ENCODE measurements around the gene FARS2. TPM values are rescaled to one million over a fixed set of nuclear protein-coding genes. Genes with fewer than 3 reads are reported as not detected.

Gene FARS2
- total and polyA plus RNA-seq, 2 of the 13 experiments (the other 11 are each of a cell fraction or from before 2014, with no cell fraction given): 15.4 to 26.0 TPM

DNA sequence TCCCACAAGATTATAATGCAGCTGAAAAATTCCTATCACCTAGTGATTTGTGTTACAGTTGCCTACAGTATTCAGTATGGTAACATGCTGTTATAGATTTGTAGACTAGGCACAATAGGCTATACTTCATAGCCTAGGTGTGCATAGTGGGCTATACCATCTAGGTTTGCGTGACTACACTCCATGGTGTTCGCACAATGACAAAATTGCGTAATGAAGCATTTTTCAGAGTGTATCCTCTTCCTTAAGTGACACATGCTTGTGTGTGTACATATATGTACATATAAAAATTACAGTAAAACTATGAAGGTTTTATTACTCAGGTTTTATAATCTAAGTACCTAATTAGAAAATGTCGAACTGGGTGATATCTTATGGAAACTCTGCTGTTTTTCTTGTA is 133.0 kb downstream of the FARS2 start:
- ATAC-seq (no peak), DNase-seq (ENCODE audit: low spot score) (no peak), FAIRE-seq (no peak)
- no peaks in the 10 kb centered on the region for H3K4me1 ChIP-seq (ENCODE audit: insufficient read depth, low read length)
- H3K4me3 ChIP-seq (replicated peaks in 1 of 3; ENCODE audit: insufficient read depth in 1 of 3, low read depth in 2 of 3, low read length in 3 of 3): no peak overlapping the region
- intact Hi-C loops (cut with micrococcal nuclease; ENCODE audit: unreplicated experiment): no loop called here
- H3K27me3 ChIP-seq (ENCODE audit: control insufficient read depth in 1 of 2, insufficient read depth in 2 of 2, low read length in 2 of 2): no peaks in the 10 kb centered on the region
- H3K79me2 ChIP-seq (ENCODE audit: insufficient read depth, low read length): no peaks in the 10 kb centered on the region
- ChIA-PET POLR2A (no interaction called here), CTCF (ENCODE audit: low intra/inter-chr PET ratio, low total read pairs) (no interaction called here)
- no TSS peak for BruUV-seq (replicated peaks)
- no peaks in the 10 kb centered on the region for H3K36me3 ChIP-seq (replicated peaks in 1 of 2; ENCODE audit: control insufficient read depth in 1 of 2, insufficient read depth in 2 of 2, low read length in 2 of 2)
- no peak overlapping the region for H3K27ac ChIP-seq (ENCODE audit: extremely low read length, insufficient read depth, low read length)
- no peak overlapping the region for H3K4me2 ChIP-seq (ENCODE audit: low read depth, low read length)
- WGBS (ENCODE audit: low lambda C conversion rate): 89% methylated on average over 4 of the region's 4 CpGs
- no peak overlapping the region for H3K9ac ChIP-seq (ENCODE audit: insufficient read depth, low read depth, low read length)
- in situ Hi-C loops (cut with HindIII; ENCODE audit: extremely low pct_ligation_motif_present, low pct_unique_long_range_greater_than_20kb): no loop called here
- no peak overlapping the region for H2AFZ ChIP-seq (ENCODE audit: low read length)
- H4K20me1 ChIP-seq (ENCODE audit: insufficient read depth, low read length): no peaks in the 10 kb centered on the region
- H3K9me3 ChIP-seq (ENCODE audit: low read length): no peaks in the 10 kb centered on the region
- TF ChIP-seq CEBPB (IDR thresholded peaks at IDR 0.05; ENCODE audit: borderline replicate concordance, low read depth, low read length): peak; percentile 84
- no peak for TF ChIP-seq NAIF1 (CRISPR knock-in tag; IDR thresholded peaks at IDR 0.05; ENCODE audit: borderline replicate concordance)
- TF ChIP-seq, protein P1, sequence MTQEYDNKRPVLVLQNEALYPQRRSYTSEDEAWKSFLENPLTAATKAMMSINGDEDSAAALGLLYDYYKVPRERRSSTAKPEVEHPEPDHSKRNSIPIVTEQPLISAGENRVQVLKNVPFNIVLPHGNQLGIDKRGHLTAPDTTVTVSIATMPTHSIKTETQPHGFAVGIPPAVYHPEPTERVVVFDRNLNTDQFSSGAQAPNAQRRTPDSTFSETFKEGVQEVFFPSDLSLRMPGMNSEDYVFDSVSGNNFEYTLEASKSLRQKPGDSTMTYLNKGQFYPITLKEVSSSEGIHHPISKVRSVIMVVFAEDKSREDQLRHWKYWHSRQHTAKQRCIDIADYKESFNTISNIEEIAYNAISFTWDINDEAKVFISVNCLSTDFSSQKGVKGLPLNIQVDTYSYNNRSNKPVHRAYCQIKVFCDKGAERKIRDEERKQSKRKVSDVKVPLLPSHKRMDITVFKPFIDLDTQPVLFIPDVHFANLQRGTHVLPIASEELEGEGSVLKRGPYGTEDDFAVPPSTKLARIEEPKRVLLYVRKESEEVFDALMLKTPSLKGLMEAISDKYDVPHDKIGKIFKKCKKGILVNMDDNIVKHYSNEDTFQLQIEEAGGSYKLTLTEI (CRISPR knock-in tag; conservative IDR thresholded peaks at IDR 0.05): no peak
- no peak for TF ChIP-seq ZNF598 (CRISPR knock-in tag; IDR thresholded peaks at IDR 0.05; ENCODE audit: borderline replicate concordance)
- TF ChIP-seq ZNF33A (CRISPR knock-in tag; IDR thresholded peaks at IDR 0.05; ENCODE audit: borderline replicate concordance): no peak

GRCh38 chr6:5395719-5396118 is 134.4 kb downstream of the FARS2 start:
- BruUV-seq (replicated peaks): no TSS peak
- H3K4me2 ChIP-seq (ENCODE audit: low read depth, low read length): no peak overlapping the region
- no peaks in the 10 kb centered on the region for H4K20me1 ChIP-seq (ENCODE audit: insufficient read depth, low read length)
- no peaks in the 10 kb centered on the region for H3K4me1 ChIP-seq (ENCODE audit: insufficient read depth, low read length)
- POLR2A ChIA-PET: no interaction called here
- ATAC-seq (no peak), FAIRE-seq (no peak), DNase-seq (ENCODE audit: low spot score) (no peak)
- H3K9me3 ChIP-seq (ENCODE audit: low read length): no peaks in the 10 kb centered on the region
- TF ChIP-seq CENPT (CRISPR knock-in tag; IDR thresholded peaks at IDR 0.05; ENCODE audit: low read depth) (no peak), KDM2A (CRISPR knock-in tag; IDR thresholded peaks at IDR 0.05; ENCODE audit: borderline replicate concordance, low read depth) (no peak)
- intact Hi-C loops (cut with micrococcal nuclease; ENCODE audit: unreplicated experiment): no loop called here
- CTCF ChIA-PET (ENCODE audit: low intra/inter-chr PET ratio, low total read pairs): no interaction called here
- H2AFZ ChIP-seq (ENCODE audit: low read length): no peak overlapping the region
- H3K36me3 ChIP-seq (replicated peaks in 1 of 2; ENCODE audit: control insufficient read depth in 1 of 2, insufficient read depth in 2 of 2, low read length in 2 of 2): no peaks in the 10 kb centered on the region
- no peaks in the 10 kb centered on the region for H3K79me2 ChIP-seq (ENCODE audit: insufficient read depth, low read length)
- H3K27ac ChIP-seq (ENCODE audit: extremely low read length, insufficient read depth, low read length): no peak overlapping the region
- no peaks in the 10 kb centered on the region for H3K27me3 ChIP-seq (ENCODE audit: control insufficient read depth in 1 of 2, insufficient read depth in 2 of 2, low read length in 2 of 2)
- in situ Hi-C loops (cut with HindIII; ENCODE audit: extremely low pct_ligation_motif_present, low pct_unique_long_range_greater_than_20kb): no loop called here
- no peak overlapping the region for H3K9ac ChIP-seq (ENCODE audit: insufficient read depth, low read depth, low read length)
- H3K4me3 ChIP-seq (replicated peaks in 1 of 3; ENCODE audit: insufficient read depth in 1 of 3, low read depth in 2 of 3, low read length in 3 of 3): no peak overlapping the region

All from HepG2 (cell line).